ENCODE data around the gene POP4. TPM values are rescaled to one million over a fixed set of nuclear protein-coding genes. Genes with fewer than 3 reads are reported as not detected.

POP4 gene
- polyA plus RNA-seq, 5 donors = 47.1 to 62.6 (median 54.6) TPM

DNA sequence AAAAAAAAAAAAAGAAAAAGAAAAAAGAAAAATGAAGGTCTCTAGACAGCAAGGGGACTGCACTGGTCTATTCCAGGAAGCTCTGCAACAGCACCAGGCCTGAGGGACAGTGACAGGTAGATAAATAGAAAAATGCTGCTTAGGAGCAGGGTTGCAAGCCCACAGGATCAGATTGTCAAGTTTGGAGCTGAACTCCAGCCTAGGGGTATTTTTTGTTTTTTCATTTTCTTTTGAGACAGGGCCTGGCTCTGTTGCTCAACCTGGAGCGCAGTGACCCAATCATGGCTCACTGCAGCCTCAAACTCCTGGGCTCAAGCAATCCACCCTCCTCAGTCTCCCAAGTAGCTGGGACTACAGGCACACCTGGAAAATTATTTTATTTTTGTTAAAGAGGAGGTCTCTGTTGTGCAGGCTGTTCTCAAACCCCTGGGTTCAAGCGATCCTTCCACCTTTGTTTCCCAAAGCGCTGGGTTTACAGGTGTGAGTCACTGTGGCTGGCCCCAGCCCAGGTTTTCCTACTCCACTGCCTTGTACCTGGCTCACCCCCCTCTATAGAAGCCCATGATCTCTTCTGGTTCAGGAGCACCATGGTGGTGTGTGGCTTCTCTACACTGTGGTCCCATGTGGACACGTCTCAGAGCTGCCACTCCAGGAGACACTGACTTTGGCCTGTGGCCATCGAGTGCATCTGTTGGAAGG, 23.9 kb downstream of the POP4 start:
- DNase-seq = no peak

DNA sequence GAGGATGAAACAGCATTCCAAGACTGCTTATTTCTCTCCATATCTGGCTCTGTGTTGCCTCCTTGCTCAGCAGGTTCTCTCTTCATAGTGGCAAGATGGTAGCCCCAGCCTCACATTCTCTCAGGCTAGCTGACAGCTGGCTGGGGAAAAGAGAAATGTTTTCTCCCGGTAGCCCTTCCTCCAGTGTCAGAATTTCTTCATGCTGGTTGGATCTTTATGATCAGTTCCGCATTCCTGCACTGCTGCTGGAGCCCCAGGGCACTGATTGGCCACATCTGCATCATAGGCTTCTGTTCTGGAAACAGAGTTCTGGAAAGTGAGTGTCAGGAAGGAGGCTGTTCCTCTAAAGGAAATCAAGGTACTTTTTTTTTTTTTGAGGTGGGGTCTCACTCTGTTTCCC, 24.6 kb downstream of the POP4 start:
- DNase-seq = no peak

DNA sequence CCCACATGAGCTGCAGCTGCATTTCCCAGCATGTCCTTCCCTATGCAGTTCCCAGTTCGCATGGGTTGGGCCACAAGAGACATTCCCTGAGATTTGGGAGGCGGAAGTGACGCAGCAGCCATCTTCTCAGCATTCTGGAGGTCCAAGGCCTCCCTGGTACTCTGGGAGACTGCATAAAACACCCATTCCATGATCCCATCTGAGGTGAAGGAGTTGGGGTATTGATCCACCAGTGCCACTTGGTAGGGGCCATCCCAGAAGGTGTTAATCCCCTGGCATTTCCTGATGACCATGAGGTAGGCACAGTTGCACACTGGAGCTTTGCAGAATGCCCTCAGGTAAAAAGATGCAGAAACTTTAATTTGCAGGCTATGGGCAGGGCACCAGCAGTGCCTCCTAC, 25.4 kb downstream of the POP4 start:
- DNase-seq = no peak

DNA sequence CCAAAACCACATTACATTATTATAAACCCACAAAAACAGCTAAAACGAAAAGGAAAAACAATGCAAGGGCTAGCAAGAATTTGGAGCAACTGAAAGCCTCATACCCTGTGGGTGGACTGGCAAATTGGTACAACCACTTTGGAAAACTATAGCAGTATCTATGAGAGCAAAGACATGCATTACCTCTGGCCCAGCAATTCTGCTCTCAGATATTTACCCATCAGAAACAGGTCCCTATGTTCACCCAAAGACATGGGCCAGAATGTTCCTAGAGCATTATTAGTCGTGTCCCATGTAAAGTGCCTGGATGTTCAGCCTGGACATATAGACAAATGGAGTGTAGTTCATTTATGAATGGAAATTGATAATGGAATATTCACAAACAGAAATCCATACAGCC, 27.9 kb downstream of the POP4 start:
- DNase-seq = no peak

DNA sequence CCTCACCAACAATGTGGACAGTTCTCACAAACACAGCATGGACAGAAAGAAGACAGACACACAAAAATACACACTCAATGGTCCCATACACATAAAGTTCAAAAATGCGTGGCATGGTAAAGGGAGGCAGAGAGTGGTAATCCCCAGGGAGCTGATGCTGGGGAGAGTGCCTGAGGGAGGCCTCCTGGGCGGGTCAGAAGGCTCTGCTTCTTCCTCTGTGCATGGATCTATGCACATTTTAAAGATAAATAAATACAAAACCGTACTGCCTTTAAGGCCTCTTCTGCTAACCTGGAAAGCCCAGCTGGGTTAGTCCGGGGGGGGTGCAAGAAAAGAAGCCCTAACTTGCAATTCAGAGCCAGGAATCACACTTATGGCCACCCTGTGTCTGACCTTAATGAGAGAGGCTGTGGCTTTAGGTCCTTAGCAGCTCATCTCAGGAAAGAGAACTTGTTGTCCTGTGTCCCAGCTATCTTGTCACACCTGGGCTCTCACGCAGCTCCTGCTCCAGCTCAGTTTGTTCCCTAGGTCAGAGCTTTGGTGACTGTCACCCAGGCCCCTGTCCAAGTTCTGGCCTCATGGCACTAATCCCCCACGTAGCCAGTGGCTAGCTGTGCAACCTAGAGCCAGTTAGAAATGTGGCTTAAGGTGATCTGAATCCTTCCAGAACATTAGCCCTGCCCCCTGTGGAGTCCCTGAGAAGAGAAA, 28.5 kb downstream of the POP4 start:
- DNase-seq = no peak

DNA sequence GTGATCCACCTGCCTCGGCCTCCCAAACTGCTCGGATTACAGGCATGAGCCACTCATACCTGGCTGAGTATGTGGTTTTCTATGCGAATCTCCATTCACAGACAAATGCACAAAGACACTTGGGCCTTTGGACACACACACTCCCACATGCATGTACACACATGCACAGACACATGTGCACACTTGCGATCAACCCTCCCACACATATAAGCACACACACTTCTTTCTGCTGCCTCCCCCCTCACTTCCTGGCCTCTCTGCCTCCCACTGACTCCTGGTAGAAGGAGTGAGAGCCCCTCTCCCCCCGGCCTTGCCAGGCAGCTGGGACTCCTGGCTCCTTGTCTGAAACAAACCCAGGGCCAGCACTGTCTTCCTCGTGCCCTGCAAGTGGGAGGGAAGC, 29.9 kb downstream of the POP4 start:
- no peak for DNase-seq

DNA sequence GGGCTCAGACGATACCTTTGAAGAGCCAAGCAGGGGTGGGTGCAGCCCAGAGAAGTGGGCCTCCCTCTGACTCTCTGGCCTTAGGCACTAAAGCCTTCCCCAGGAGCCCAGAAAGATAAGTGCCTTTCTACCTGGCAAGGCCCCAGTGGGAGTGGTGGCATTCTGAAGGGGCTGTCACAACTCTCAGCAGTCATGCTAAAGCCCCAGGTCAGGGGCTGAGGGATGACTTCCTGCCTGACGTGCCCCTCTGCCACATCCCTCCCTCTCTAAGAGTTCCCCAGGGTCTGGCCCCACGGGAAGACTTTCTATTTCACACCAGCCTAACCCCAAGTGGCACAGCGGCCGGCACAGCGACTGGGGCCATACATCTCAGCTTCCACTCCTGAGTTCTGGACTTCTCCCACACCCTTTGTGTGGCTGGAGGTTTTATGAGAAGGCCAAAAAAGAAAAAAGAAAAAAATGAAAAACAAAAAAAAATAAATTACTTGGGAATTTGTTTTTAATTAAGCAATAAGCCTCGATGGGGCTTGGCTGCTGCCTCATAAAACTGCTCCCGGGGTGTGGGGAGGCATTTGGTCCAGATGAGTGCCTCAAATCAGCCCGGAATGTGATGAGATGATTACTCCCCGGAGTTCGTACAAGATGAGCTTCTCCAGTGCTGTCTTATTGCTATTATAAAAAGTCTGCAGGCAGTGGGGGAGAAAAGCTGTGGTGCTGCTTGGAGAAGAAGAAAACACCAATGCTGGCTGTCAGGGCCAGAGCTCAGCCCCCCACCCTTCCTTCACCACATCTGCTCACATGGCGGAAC, 30.7 kb downstream of the POP4 start:
- DNase-seq = no peak

DNA sequence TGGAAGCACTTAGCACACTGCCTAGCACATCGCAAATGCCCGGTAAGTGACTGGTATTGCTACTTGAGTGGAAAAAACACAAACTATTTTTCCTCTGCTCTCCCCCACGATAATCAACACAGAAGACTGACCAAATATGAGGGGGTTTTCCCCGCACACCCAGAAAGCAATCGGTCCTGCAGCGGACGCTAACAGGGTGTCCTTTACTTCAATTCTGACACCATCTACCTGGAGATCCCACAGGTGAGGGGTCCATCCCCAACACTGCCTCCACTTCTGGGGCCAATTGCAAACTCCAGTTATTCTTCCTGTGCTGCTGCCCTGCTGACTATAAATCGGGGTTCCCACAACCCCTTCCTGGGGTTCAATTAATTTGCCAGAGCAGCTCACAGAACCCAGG, 33.0 kb downstream of the POP4 start:
- DNase-seq = no peak

DNA sequence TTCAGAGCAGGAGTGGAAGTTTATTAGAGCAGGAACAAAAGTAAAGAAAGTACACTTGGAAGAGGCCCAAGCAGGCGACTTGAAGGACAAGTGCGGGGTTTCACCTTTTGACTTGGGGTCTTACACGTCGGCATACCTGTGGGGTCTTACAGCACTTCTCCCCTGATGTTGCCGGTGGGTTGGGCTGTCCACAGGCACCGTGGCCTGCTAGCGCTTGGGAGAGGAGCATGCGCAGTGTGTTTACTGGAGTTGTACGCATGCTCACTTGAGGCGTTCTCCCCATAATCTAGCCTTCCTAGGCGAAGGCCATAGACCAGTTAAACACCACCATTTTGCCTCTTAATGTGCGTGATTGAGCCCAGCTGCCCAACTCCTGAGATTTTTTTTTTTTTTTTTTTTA, 34.1 kb downstream of the POP4 start:
- no peak for DNase-seq

DNA sequence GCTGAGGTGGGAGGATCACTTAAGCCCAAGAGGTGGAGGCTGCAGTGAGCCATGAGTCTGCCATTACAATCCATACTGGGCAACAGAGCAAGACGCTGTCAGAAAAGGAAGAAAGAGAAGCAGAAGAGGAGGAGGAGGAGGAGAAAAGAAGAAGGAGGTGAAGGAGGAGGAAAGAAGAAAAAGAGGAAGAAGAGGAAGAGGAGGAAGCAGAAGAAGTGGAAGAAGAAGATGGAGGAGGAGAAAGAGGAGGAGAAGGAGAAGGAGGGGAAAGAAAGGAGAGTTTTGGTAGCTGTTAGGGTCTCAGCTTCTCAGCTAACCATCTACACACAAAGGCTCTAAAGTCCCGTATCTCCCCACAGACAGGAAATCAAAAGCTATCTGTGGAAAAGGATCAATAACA, 35.5 kb downstream of the POP4 start:
- DNase-seq = no peak

DNA sequence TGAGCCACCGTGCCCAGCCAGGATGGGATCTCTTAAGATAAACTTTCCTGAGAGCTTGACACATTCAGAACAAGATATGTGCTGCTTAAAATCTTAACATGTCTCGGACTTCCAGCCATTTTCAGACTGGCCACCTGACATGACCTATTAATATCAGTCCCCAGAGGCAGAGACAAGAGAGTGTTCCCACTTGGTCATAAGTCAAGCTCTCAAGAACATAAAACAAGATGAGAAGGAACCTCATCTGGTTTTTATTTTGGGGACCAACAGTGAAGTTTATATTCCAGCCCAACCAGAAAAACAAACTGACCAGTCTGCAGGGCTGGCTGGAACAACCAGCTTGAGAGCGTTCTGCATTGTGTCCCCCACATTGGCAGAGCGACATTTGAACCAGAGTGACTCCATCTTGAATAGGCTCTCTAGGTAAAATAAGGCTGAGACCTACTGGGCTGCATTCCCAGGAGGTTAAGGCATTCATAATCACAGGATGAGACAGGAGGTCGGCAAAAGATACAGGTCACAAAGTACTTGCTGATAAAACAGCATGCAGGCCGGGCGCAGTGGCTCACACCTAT, 37.4 kb downstream of the POP4 start:
- DNase-seq = no peak

DNA sequence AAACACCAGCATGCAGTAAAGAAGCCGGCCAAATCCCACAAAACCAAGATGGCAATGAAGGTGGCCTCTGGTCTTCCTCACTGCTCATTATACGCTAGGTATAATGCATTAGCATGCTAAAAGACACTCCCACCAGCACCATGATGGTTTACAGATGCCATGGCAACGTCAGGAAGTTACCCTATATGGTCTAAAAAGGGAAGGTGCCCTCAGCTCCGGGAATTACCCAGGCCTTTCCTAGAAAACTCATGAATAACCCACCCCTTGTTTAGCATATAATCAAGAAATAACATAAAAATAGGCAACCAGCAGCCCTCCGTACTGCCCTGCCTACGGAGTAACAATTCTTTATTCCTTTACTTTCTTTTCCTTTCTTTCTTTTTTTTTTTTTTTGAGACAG, 38.1 kb downstream of the POP4 start:
- no peak for DNase-seq

DNA sequence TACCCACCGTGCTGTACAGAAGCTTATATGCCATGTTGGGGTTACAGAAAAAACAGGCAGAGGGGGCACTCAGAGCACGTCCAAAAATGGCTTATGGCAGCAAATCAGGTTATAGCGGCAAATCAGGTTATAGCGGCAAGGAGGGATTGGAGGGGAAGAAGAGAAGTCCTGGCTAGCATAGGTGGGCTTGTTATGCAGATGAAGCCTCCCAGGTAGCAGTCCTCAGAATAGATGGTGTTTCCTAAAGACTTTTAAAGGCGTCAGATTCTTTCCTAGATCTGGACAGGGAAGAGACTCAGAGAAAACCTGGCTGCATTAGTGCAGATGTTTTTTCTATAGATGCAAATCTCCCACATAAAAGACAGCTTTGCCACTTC, 39.4 kb downstream of the POP4 start:
- DNase-seq = no peak

DNA sequence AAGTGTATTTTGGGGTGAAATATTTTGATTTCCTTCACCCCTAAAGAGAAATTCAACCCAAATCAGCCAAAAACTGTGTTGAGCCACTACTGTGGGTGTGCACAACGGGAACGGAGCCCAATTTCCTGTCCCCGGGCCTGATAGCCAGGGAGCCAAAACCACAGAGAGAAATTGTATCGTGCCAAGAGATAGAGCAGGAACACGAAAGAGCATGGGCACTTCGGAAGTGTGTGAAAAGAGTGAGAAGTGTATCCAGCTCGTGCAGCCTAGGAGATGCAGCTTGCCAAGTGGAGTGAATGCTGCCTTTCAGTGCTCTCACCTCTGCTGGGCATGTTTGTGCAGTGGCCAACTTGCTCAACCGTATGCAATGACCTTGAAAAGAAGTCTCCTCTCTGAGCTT, 39.8 kb downstream of the POP4 start:
- DNase-seq = no peak

DNA sequence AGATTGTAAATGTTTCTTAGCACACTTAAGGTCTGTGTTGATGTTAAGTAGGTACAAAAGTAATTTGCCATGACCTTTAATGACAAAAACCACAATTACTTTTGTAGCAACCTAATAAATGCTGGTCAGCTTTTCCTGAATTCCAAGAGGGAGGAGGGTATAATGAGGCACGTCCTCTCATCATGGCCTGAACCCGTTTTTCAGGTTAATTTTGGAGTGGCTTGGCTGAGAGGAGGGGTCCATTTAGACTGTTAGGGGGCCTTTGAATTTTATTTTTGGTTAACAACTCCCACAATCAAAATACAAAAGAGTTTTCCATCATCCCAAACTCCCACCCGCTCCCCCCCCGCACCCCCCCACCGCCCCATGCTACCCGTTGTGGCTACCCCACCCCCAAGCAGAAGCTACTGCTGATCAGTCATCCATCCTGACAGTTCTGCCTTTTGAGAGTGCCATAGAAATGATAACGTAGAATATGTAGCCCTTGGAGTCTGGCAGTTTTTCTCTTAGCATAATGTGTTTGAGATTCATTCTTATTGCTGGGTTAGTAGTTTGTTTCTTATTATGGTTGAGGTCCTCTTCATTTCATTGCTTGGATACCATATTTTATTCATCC, 44.8 kb downstream of the POP4 start:
- DNase-seq = no peak

DNA sequence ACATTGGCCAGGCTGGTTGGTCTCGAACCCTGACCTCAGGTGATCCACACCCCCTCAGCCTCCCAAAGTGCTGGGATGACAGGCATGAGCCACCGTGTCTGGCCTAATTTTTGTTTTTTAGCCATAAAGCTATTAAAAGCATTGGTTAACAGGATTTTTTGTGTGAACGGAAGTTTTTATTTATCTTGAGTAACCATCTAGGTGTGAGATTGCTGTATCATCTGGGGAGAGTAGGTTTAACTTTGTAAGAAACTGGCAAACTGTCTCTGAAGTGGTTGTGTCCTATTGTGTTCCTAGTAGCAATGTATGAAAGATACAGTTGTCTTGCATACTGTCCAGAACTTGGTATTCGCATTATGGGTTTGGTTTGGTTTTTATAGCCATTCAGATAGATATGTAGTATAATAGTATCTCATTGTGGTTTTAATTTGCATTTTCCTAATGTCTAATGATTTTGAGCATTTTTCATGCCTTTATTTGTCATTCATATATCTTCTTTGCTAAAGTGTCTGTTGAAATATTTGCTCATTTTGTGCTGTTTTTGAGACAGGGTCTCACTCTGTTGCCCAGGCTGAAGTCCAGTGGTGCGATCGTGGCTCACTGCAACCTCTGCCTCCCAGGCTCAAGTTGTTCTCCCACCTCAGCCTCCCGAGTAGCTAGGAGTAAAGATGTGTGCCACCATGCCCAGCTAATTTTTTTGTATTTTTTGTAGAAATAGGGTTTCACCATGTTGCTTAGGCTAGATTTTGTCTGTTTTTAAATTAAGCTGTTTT, 45.7 kb downstream of the POP4 start:
- no peak for DNase-seq

DNA sequence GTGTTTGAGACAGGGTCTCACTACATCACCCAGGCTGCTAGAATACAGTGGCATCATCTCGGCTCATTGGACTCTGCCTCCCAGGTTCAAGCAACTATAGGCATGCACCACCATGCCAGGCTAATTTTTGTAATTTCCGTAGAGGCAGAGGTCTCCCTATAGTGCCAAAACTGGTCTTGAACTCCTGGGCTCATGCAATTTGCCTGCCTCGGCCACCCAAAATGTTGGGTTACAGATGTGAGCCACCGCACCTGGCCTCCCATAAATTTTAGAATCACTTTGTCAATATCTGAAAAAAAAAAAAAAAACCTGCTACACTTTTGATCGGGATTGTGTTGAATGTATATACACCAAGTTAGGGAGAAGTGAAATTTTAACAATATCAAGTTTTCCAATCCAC, 47.3 kb downstream of the POP4 start:
- no peak for DNase-seq

DNA sequence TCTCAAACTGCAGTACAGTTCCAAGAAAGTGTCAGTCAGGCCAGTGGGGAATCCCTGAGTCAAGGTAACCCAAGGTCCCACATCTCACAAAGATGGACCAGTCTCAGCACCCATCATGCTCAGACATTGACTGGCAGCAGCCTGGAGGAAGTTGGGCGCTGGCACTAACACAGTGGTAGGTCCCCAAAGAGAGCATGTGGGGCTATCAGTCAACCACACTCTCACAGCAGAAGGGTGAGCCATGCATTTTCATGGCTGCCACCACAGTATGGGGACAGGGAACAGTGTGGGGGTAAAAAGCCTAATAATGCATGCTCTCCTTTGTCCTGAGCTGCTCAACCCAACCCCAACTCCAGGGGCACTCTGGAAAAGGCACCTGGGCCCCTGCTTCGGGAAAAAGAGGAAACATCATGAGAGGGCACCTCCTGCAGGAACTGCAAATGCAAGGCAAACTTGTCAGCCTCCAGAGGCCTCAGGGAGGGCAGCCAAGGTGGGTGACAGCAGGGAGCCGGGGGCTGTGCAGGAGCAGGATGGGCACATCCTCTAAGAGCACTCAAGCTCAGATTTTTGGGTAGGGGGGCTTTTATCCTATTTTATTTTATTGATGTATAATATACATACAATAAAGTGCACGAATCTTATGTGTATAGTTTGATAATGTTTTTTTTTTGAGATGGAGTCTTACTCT, 49.7 kb downstream of the POP4 start:
- DNase-seq = no peak

DNA sequence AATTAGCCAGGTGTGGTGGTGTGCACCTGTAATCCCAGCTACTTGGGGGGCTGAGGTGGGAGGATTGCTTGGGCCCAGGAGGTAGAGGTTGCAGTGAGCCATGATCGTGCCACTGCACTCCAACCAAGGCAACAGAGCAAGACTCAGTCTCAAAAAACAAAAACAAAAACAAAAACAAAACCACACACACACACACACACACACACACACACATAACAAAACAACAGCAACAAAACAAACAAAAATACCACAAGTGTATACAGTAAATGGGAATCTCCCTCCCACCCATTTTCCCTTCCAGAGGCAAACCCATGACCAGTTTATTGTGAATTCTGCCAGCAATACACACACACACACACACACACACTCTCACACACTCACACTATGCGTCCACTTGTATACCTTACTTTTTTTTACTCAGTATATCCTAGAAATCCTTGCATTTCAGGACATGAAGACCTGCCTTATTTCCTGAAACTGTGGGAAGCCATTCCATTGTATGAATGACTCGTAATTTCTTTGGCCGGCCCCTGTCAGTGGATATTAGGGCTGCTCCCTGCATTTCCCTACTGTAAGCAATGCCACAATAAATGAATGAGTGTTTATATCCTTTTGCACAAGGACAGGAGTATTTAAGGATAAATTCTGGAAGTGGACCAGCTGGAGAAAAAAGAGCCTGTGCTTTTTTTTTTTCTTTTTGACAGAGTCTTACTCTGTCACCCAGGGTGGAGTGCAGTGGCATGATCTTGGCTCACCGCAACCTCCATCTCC, 52.3 kb downstream of the POP4 start:
- DNase-seq = no peak

DNA sequence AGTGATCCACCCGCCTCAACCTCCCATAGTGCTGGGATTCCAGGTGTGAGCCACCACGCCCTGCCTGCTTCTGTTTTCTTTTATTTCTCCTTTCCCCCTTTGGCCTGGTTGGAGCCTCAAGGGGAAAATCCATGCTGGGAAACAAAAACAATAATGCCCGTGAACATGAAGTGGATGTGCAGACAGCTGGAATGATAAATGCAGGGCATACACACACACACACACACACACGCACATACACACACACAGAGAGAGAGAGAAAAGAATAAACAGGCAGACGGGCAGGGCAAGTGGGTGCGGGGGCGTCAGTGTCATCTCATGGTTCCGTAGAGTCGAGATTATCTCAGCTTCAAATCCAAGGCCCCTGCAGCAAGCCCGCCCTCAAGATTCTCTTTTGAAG, 54.8 kb downstream of the POP4 start:
- DNase-seq = no peak
